Ishikawa (cell line): ENCODE data around the gene RAB6B.

Experiments used
- CEBPB ChIP-seq: IDR thresholded peaks from 2 replicates; pipeline ENCODE4 v1.6.1; 2012
- CREB1 ChIP-seq: IDR thresholded peaks from 2 replicates; pipeline ENCODE4 v1.6.1; 2012; ENCODE audit warnings: low read depth
- EP300 ChIP-seq: IDR thresholded peaks from 2 replicates; pipeline ENCODE4 v1.6.1; 2012; ENCODE audit warnings: borderline replicate concordance
- FOXM1 ChIP-seq: IDR thresholded peaks from 2 replicates; pipeline ENCODE4 v1.6.1; 2012; ENCODE audit warnings: low read depth, borderline replicate concordance
- NFIC ChIP-seq: IDR thresholded peaks from 2 replicates; pipeline ENCODE4 v1.6.1; 2012
- RAD21 ChIP-seq: IDR thresholded peaks from 2 replicates; pipeline ENCODE4 v1.6.1; 2012; ENCODE audit warnings: low read depth
- TAF1 ChIP-seq: IDR thresholded peaks from 2 replicates; pipeline ENCODE4 v1.6.1; 2012; ENCODE audit warnings: low read depth, mild to moderate bottlenecking
- TCF12 ChIP-seq: IDR thresholded peaks from 2 replicates; pipeline ENCODE4 v1.6.1; 2012; ENCODE audit warnings: low read depth
- TEAD4 ChIP-seq: IDR thresholded peaks from 2 replicates; pipeline ENCODE4 v1.6.1; 2012
- YY1 ChIP-seq: IDR thresholded peaks from 2 replicates; pipeline ENCODE4 v1.6.1; 2012; ENCODE audit warnings: low read depth
- TF ChIP-seq, protein P1 (sequence below): IDR thresholded peaks from 2 replicates; pipeline ENCODE4 v1.6.1; 2012; ENCODE audit warnings: low read depth, mild to moderate bottlenecking
- TF ChIP-seq, protein P2 (sequence below): IDR thresholded peaks from 2 replicates; pipeline ENCODE4 v1.6.1; 2012

DNA sequence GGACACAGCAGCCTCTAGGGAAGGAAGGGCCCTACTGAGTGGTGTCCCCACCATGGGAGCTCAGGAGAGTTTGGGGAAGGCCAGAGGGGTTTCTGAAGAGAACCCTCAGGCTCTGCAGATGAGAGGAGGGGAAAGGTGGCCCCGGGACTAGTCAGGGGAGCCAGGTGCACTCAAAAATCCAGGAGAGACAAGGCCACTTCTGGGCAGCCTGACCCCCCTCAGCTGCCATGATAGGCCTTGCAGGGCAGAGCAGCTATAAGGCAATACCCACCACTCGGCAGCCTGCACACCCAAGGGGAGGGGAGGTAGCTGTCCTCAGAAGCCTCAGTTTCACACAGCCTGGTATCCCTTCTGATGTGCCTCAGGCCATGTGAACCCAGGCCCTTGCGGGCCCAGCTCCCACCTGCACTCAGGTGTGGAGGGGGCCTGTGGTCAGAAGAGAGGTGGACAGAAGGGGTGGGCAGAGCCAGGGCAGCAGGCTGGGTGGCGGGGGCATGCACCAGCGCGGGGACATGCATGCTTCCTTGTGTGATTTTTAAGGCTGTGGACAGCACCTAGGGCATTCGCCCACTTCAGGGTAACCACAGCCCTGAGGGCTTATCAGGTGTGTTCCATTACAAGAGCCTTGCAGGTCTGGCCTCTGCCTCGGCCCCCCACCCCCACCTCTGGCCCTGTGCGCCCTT, 55.5 kb downstream of the RAB6B start:
- no peak for TF ChIP-seq RAD21
- no peak for TF ChIP-seq EP300
- no peak for TF ChIP-seq TAF1
- TF ChIP-seq YY1, result no peak
- TF ChIP-seq, protein P1, sequence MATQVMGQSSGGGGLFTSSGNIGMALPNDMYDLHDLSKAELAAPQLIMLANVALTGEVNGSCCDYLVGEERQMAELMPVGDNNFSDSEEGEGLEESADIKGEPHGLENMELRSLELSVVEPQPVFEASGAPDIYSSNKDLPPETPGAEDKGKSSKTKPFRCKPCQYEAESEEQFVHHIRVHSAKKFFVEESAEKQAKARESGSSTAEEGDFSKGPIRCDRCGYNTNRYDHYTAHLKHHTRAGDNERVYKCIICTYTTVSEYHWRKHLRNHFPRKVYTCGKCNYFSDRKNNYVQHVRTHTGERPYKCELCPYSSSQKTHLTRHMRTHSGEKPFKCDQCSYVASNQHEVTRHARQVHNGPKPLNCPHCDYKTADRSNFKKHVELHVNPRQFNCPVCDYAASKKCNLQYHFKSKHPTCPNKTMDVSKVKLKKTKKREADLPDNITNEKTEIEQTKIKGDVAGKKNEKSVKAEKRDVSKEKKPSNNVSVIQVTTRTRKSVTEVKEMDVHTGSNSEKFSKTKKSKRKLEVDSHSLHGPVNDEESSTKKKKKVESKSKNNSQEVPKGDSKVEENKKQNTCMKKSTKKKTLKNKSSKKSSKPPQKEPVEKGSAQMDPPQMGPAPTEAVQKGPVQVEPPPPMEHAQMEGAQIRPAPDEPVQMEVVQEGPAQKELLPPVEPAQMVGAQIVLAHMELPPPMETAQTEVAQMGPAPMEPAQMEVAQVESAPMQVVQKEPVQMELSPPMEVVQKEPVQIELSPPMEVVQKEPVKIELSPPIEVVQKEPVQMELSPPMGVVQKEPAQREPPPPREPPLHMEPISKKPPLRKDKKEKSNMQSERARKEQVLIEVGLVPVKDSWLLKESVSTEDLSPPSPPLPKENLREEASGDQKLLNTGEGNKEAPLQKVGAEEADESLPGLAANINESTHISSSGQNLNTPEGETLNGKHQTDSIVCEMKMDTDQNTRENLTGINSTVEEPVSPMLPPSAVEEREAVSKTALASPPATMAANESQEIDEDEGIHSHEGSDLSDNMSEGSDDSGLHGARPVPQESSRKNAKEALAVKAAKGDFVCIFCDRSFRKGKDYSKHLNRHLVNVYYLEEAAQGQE, result no peak
- no peak for TF ChIP-seq FOXM1
- TF ChIP-seq NFIC, result no peak
- no peak for TF ChIP-seq CREB1
- TF ChIP-seq TEAD4, result no peak
- TF ChIP-seq, protein P2, sequence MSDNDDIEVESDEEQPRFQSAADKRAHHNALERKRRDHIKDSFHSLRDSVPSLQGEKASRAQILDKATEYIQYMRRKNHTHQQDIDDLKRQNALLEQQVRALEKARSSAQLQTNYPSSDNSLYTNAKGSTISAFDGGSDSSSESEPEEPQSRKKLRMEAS, result no peak
- TF ChIP-seq CEBPB, result no peak
- no peak for TF ChIP-seq TCF12
